Natural killer cell (primary cell): ENCODE results near the gene GTPBP4. TPM values are rescaled to one million over a fixed set of nuclear protein-coding genes. Genes with fewer than 3 reads are reported as not detected.
"Not testable (repeated sequence)": the region's sequence is repeated elsewhere in the genome, so short reads cannot be mapped to it uniquely, and the experiment has no call there.

Experiments used
- ATAC-seq, 3 donors: fragments of 150-1000 bp in 2 of 3; fragments of 200-7000 bp in 1 of 3; cut with Tn5 transposase; 1 replicate in 1 of 3; 2 replicates in 2 of 3; pipeline ENCODE4 v1.10.0; 2021; ENCODE audit warnings: mild to moderate bottlenecking in 2 of 3, moderate library complexity in 2 of 3
- DNase-seq, 2 donors: peaks; one replicate each; pipeline versions ENCODE4 v3.0.0 to v3.0.0-alpha.2; 2013 to 2021; ENCODE audit warnings: mixed read lengths in 1 of 2
- H3K27ac ChIP-seq: one replicate; pipeline ENCODE4 v1.5.1; 2013; ENCODE audit warnings: mild to moderate bottlenecking, low read length
- H3K27me3 ChIP-seq: one replicate; pipeline ENCODE4 v1.6.1; 2013; ENCODE audit warnings: low read length; ENCODE audit not compliant: control insufficient read depth, insufficient read depth
- H3K36me3 ChIP-seq: one replicate; pipeline ENCODE4 v1.6.1; 2013; ENCODE audit warnings: low read length; ENCODE audit not compliant: control insufficient read depth, insufficient read depth
- H3K4me1 ChIP-seq: one replicate; pipeline ENCODE4 v1.6.1; 2013; ENCODE audit warnings: low read length; ENCODE audit not compliant: control insufficient read depth, insufficient read depth
- H3K4me3 ChIP-seq: one replicate; pipeline ENCODE4 v1.5.1; 2013; ENCODE audit warnings: low read length
- H3K9me3 ChIP-seq: one replicate; pipeline ENCODE4 v1.6.1; 2013; ENCODE audit warnings: low read length; ENCODE audit not compliant: control insufficient read depth, insufficient read depth
- H3K27ac Mint-ChIP-seq, 2 donors: one replicate each; pipeline ENCODE4 v1.8.0; 2022; ENCODE audit warnings: mild to moderate bottlenecking in 2 of 2, mixed read lengths in 2 of 2, moderate library complexity in 1 of 2
- H3K27me3 Mint-ChIP-seq, 2 donors: one replicate each; pipeline ENCODE4 v1.8.0; 2022; ENCODE audit warnings: low read depth in 2 of 2, mixed read lengths in 2 of 2
- H3K36me3 Mint-ChIP-seq: one replicate; pipeline ENCODE4 v1.8.0; 2022; ENCODE audit warnings: mixed read lengths
- H3K4me1 Mint-ChIP-seq, 2 donors: one replicate each; pipeline ENCODE4 v1.8.0; 2022; ENCODE audit warnings: mixed read lengths in 2 of 2
- H3K4me3 Mint-ChIP-seq: one replicate; pipeline ENCODE4 v1.8.0; 2022; ENCODE audit warnings: mild to moderate bottlenecking, moderate library complexity, mixed read lengths
- H3K9me3 Mint-ChIP-seq, 2 donors: one replicate each; pipeline ENCODE4 v1.8.0; 2022; ENCODE audit warnings: mixed read lengths in 2 of 2
- WGBS: methylation state at CpG from one replicate; pipeline ENCODE4 v1.1.7; 2013; ENCODE audit warnings: missing lambda C conversion rate; ENCODE audit not compliant: insufficient coverage; 5-methylcytosine and 5-hydroxymethylcytosine counted together
- intact Hi-C: fragments of 100-400 bp; cut with micrococcal nuclease; formaldehyde crosslinking; loops from one replicate; pipeline ENCODE4 v1.14.2; 2022
- total RNA-seq, 4 donors: library from RNA; stranded (reverse); fragments of 120-200 nt in 1 of 4; gene quantifications; one replicate each; pipeline versions ENCODE4 v1.2.3 to v1.2.4, GENCODE V29; 2013 to 2022
- TF ChIP-seq, protein P1 (sequence below): fragments of 200-600 bp; IDR thresholded peaks from one replicate; pipeline ENCODE4 v1.8.0; 2022; ENCODE audit warnings: antibody characterized with exemption

GTPBP4 gene
- total RNA-seq, 3 donors from 2014 or later (not counting 1 experiment from before 2014, with no cell fraction given) = 53.9 to 99.6 (median 72.5) TPM

DNA sequence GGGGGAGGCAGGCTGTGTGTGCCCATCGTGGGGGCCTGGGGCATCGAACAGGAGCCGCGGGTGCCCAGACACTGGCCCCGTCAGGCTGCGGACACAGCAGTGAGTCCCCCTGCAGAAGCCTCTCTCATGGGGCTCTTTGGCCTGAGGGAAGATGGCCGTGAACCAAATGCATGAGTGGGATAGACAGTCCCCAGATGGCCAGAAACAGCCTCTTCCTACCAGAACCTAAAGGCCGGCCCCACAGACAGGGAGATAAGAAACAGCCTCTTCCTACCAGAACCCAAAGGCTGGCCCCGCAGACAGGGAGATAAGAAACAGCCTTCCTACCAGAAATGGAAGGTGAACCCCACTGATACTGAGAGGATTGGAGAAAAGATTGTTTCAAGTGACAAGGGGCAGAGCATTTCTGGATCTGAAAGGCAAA lies 20.8 kb downstream of the GTPBP4 start:
- intact Hi-C loops = no loop called here
- Histone ChIP-seq H3K27ac (peak overlapping the region; percentile 63), H3K4me3 (no peak overlapping the region), H3K27me3 (no peaks in the 10 kb centered on the region), H3K4me1 (no peaks in the 10 kb centered on the region), H3K9me3 (no peaks in the 10 kb centered on the region), H3K36me3 (peaks cover 85% of the 10 kb centered on the region)
- H3K27me3 Mint-ChIP-seq = no peaks in the 10 kb centered on the region
- DNase-seq (no peak), ATAC-seq (no peak)
- peaks cover 0 to 39% of the 10 kb centered on the region in 2 donors for H3K4me1 Mint-ChIP-seq
- TF ChIP-seq, protein P1, sequence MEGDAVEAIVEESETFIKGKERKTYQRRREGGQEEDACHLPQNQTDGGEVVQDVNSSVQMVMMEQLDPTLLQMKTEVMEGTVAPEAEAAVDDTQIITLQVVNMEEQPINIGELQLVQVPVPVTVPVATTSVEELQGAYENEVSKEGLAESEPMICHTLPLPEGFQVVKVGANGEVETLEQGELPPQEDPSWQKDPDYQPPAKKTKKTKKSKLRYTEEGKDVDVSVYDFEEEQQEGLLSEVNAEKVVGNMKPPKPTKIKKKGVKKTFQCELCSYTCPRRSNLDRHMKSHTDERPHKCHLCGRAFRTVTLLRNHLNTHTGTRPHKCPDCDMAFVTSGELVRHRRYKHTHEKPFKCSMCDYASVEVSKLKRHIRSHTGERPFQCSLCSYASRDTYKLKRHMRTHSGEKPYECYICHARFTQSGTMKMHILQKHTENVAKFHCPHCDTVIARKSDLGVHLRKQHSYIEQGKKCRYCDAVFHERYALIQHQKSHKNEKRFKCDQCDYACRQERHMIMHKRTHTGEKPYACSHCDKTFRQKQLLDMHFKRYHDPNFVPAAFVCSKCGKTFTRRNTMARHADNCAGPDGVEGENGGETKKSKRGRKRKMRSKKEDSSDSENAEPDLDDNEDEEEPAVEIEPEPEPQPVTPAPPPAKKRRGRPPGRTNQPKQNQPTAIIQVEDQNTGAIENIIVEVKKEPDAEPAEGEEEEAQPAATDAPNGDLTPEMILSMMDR = no peak
- WGBS = 92% methylated on average over 7 of the region's 9 CpGs
- H3K4me3 Mint-ChIP-seq = no peak overlapping the region
- H3K27ac Mint-ChIP-seq = peak overlapping the region in 1 of 2 donors; percentile 67
- peaks cover 39% of the 10 kb centered on the region for H3K36me3 Mint-ChIP-seq
- H3K9me3 Mint-ChIP-seq = no peaks in the 10 kb centered on the region

DNA sequence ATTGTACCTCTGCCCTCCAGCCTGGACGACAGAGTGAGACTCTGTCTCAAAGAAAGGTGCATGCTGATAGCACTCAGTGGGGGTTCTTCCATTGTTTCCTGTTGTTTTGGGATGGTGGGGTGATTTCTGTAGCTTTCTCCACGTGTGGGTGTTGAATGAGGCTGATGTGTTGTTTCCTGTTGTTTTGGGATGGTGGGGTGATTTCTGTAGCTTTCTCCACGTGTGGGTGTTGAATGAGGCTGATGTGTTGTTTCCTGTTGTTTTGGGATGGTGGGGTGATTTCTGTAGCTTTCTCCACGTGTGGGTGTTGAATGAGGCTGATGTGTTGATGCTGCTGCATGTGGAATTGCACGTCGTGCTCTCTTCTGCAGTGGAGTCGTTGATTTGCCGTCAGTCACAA lies 21.7 kb downstream of the GTPBP4 start:
- H3K4me3 Mint-ChIP-seq, H3K9me3 Mint-ChIP-seq, H3K4me3 ChIP-seq, H3K27me3 Mint-ChIP-seq, H3K9me3 ChIP-seq, H3K27me3 ChIP-seq, H3K4me1 ChIP-seq: not testable (repeated sequence)
- intact Hi-C loops = loop anchor here (1.0 to 5.0 kb wide), 3 partner anchors 22 to 52 kb away; partner anchors contain the start of genes GTPBP4 and IDI1
- Mint-ChIP-seq H3K4me1 (peaks cover 0 to 39% of the 10 kb centered on the region in 2 donors), H3K27ac (peak overlapping the region in 1 of 2 donors; percentile 67), H3K36me3 (peaks cover 39% of the 10 kb centered on the region)
- ATAC-seq = peak in 2 of 3 donors; percentile 91 to 93
- peak in 1 of 2 donors; percentile 31 for DNase-seq
- Histone ChIP-seq H3K27ac (peak overlapping the region; percentile 63), H3K36me3 (peaks cover 80% of the 10 kb centered on the region)
- 78% methylated on average over 6 of the region's 8 CpGs for WGBS

DNA sequence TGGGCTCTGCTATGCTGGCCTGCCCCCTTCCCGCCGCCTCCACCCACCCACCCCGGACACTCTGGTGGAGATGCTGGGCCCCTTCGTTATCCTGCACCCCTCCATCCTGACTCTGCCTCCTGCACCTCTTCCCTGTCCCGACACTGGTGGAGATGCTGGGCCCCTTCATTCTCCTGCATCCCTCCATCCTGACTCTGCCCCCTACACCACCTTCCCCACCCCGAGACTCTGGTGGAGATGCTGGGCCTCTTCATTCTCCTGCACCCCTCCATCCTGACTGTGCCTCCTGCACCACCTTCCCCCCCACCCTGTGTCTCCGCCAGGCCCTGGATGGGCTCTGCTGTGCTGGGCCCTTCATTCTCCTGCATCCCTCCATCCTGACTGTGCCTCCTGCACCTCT lies 22.5 kb downstream of the GTPBP4 start:
- peaks cover 79% of the 10 kb centered on the region for H3K36me3 ChIP-seq
- Mint-ChIP-seq H3K27me3 (no peaks in the 10 kb centered on the region), H3K27ac (peak overlapping the region in 1 of 2 donors; percentile 67), H3K9me3 (no peaks in the 10 kb centered on the region), H3K36me3 (peaks cover 35% of the 10 kb centered on the region), H3K4me3 (no peak overlapping the region), H3K4me1 (peaks cover 0 to 39% of the 10 kb centered on the region in 2 donors)
- intact Hi-C loops = loop anchor here (1.0 to 5.0 kb wide), 3 partner anchors 22 to 52 kb away; partner anchors contain the start of genes GTPBP4 and IDI1
- TF ChIP-seq, protein P1 = no peak
- ATAC-seq (no peak), DNase-seq (no peak)
- no peaks in the 10 kb centered on the region for H3K4me1 ChIP-seq
- no peak overlapping the region for H3K27ac ChIP-seq
- no peaks in the 10 kb centered on the region for H3K9me3 ChIP-seq
- no peaks in the 10 kb centered on the region for H3K27me3 ChIP-seq
- WGBS = 98% methylated on average over 7 of the region's 7 CpGs
- H3K4me3 ChIP-seq = no peak overlapping the region

DNA sequence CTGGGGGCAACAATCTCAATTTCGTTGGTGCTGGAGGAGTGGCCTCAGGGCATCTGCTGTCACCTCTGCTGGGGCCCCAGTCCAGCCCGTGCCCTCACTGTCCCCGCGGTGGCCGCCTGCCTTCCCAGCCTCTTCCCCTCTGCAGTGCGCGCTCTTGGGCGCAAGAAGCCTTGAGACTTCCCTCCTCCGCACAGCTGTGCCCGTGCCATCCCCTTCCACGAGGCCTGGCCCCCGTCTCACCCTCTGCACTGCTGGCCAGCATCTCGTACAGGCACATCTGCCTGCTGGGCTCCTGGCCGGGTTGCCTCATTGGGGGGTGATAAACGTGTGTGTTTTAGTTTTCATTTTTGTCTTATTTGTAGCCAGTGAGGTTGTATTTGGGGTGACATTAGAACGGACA lies 23.5 kb downstream of the GTPBP4 start:
- no peaks in the 10 kb centered on the region for H3K27me3 Mint-ChIP-seq
- H3K4me3 Mint-ChIP-seq = no peak overlapping the region
- H3K9me3 Mint-ChIP-seq = no peaks in the 10 kb centered on the region
- intact Hi-C loops = loop anchor here (5.0 kb wide), 1 partner anchor 51 kb away; no protein-coding TSS in a partner anchor
- H3K36me3 Mint-ChIP-seq = peaks cover 36% of the 10 kb centered on the region
- peak overlapping the region; percentile 17 to 67 for H3K27ac Mint-ChIP-seq
- no peaks in the 10 kb centered on the region for H3K4me1 ChIP-seq
- no peaks in the 10 kb centered on the region for H3K27me3 ChIP-seq
- 96% methylated on average over 16 of the region's 16 CpGs for WGBS
- H3K27ac ChIP-seq = no peak overlapping the region
- H3K36me3 ChIP-seq = peaks cover 82% of the 10 kb centered on the region
- peaks cover 0 to 39% of the 10 kb centered on the region in 2 donors for H3K4me1 Mint-ChIP-seq
- no peaks in the 10 kb centered on the region for H3K9me3 ChIP-seq
- TF ChIP-seq, protein P1 = no peak
- no peak for DNase-seq
- no peak overlapping the region for H3K4me3 ChIP-seq
- peak in 1 of 3 donors; percentile 15 for ATAC-seq
